DOHH2 (cell line): ENCODE measurements around the gene NID1.

Experiments used
- H3F3A ChIP-seq: fragments of 200-600 bp; sonication (generic), shearing (Covaris generic); 2 replicates; pipeline ENCODE4 v1.6.0; 2016; ENCODE audit warnings: antibody characterized with exemption, mild to moderate bottlenecking; ENCODE audit not compliant: control insufficient read depth, insufficient read depth
- H3K27ac ChIP-seq: fragments of 200-600 bp; sonication (generic); 2 replicates; pipeline ENCODE4 v1.5.1; 2014; ENCODE audit warnings: low read depth, mild to moderate bottlenecking, low read length, moderate library complexity
- H3K27me3 ChIP-seq: fragments of 200-600 bp; sonication (generic); 2 replicates; pipeline ENCODE4 v1.6.1; 2014; ENCODE audit warnings: mild to moderate bottlenecking, low read length, mixed read lengths; ENCODE audit not compliant: control insufficient read depth
- H3K36me3 ChIP-seq: fragments of 200-600 bp; sonication (generic); 2 replicates; pipeline ENCODE4 v1.6.1; 2014; ENCODE audit warnings: mild to moderate bottlenecking, low read length, moderate library complexity, mixed read lengths; ENCODE audit not compliant: control insufficient read depth
- H3K4me1 ChIP-seq: fragments of 200-600 bp; sonication (generic); 2 replicates; pipeline ENCODE4 v1.6.1; 2014; ENCODE audit warnings: mild to moderate bottlenecking, low read length, mixed read lengths; ENCODE audit not compliant: control insufficient read depth
- H3K4me2 ChIP-seq: fragments of 200-600 bp; sonication (generic); 2 replicates; pipeline ENCODE4 v1.6.0; 2014; ENCODE audit warnings: mild to moderate bottlenecking, low read length, moderate library complexity
- H3K4me3 ChIP-seq: fragments of 200-600 bp; sonication (generic); 2 replicates; pipeline ENCODE4 v1.5.1; 2014; ENCODE audit warnings: mild to moderate bottlenecking, low read length, mixed read lengths
- H3K79me2 ChIP-seq: fragments of 200-600 bp; sonication (generic); 2 replicates; pipeline ENCODE4 v1.6.1; 2014; ENCODE audit warnings: mild to moderate bottlenecking, low read length, mixed read lengths; ENCODE audit not compliant: control insufficient read depth
- H3K9me2 ChIP-seq: fragments of 200-600 bp; sonication (generic); replicated peaks from 2 replicates; pipeline ENCODE4 v1.6.1; 2014; ENCODE audit warnings: mild to moderate bottlenecking, low read length, mixed read lengths; ENCODE audit not compliant: control insufficient read depth
- H3K9me3 ChIP-seq: fragments of 200-600 bp; sonication (generic); 2 replicates; pipeline ENCODE4 v1.6.1; 2014; ENCODE audit warnings: antibody characterized with exemption, low read length, mixed read lengths; ENCODE audit not compliant: control insufficient read depth, insufficient read depth
- H4K20me1 ChIP-seq: fragments of 200-600 bp; sonication (generic); 2 replicates; pipeline ENCODE4 v1.6.0; 2014; ENCODE audit warnings: low read depth, mild to moderate bottlenecking, antibody characterized with exemption, low read length, moderate library complexity; ENCODE audit not compliant: control insufficient read depth, insufficient read depth
- CTCF ChIP-seq: fragments of 200-600 bp; sonication (generic); IDR thresholded peaks from one replicate; pipeline ENCODE4 v1.5.1; 2014; ENCODE audit warnings: antibody characterized with exemption, mild to moderate bottlenecking, low read depth, low read length; ENCODE audit not compliant: poor library complexity, severe bottlenecking
- EZH2phosphoT487 ChIP-seq: fragments of 200-600 bp; sonication (generic); IDR thresholded peaks from 2 replicates; pipeline ENCODE4 v1.6.1; 2017; ENCODE audit warnings: borderline replicate concordance, mild to moderate bottlenecking, antibody characterized with exemption, low read length, moderate library complexity, mixed read lengths

The NID1 gene

GRCh38 chr1:236091933-236092318 is 27.0 kb upstream of the NID1 start:
- Histone ChIP-seq H3K27me3 (peaks cover 7% of the 10 kb centered on the region; the same call in 1 of the 2 replicates), H3K9me2 (no peaks in the 10 kb centered on the region), H4K20me1 (no peaks in the 10 kb centered on the region), H3K79me2 (no peaks in the 10 kb centered on the region), H3F3A (no peaks in the 10 kb centered on the region), H3K4me3 (no peak overlapping the region), H3K27ac (no peak overlapping the region), H3K4me2 (no peak overlapping the region), H3K36me3 (no peaks in the 10 kb centered on the region), H3K4me1 (no peaks in the 10 kb centered on the region), H3K9me3 (no peaks in the 10 kb centered on the region)
- no peak for TF ChIP-seq EZH2phosphoT487
- TF ChIP-seq CTCF: no peak

DNA sequence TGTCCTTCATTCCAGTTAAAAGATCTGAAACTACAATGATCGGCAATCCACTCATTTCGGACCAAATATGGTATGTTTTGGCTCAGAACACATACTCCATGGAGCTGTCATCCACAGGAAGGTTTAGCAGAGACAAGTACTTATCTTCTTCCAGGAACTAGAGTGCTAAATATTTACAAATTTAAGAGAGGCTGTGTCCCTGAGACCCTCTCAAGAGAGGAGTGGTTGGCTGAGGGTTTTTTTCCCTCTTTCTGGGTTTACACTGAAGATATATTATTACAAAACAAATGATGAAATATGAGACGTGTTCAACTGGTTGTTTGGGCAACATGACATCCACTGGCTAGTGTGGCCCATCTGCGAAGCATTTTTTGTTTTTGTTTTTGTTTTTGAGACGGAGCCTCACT is 25.9 kb upstream of the NID1 start:
- H3K27ac ChIP-seq: no peak overlapping the region
- no peak for TF ChIP-seq CTCF
- TF ChIP-seq EZH2phosphoT487: no peak
- no peak overlapping the region for H3K4me2 ChIP-seq
- no peaks in the 10 kb centered on the region for H3K79me2 ChIP-seq
- H3F3A ChIP-seq: no peaks in the 10 kb centered on the region
- peaks cover 3% of the 10 kb centered on the region; the same call in 1 of the 2 replicates for H3K27me3 ChIP-seq
- H3K4me3 ChIP-seq: no peak overlapping the region
- no peaks in the 10 kb centered on the region for H3K4me1 ChIP-seq
- no peaks in the 10 kb centered on the region for H3K36me3 ChIP-seq
- no peaks in the 10 kb centered on the region for H3K9me3 ChIP-seq
- H3K9me2 ChIP-seq: no peaks in the 10 kb centered on the region
- H4K20me1 ChIP-seq: no peaks in the 10 kb centered on the region

DNA sequence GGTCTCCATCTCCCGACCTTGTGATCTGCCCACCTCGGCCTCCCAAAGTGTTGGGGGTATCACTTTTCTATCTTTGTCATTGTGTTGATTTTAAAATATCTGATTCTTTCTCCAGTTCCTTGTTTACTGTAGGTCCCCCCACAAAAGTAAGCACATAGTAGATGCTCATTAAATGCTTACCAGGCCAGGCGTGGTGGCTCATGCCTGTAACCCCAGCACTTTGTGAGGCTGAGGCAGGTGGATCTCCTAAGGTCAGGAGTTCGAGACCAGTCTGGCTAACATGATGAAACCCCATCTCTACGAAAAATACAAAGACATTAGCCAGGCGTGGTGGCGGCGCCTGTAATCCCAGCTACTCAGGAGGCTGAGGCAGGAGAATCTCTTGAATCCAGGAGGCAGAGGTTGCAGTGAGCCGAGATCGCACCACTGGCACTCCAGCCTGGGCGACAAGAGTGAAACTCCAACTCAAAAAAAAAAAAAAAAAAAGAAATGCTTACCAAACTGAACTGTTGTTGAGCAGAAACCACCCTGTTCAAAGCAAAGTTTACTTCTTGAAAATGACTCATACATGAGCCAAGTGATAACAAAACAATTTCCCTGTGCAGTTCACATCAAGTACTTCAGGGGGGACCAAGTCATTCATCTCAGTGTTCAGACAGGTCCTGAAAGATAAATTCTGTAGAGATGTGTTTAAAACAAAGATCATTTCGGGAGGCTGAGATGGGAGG is 24.3 kb upstream of the NID1 start:
- H3K4me3 ChIP-seq: no peak overlapping the region
- H3K79me2 ChIP-seq: no peaks in the 10 kb centered on the region
- no peaks in the 10 kb centered on the region for H3K9me3 ChIP-seq
- H4K20me1 ChIP-seq: no peaks in the 10 kb centered on the region
- H3K27ac ChIP-seq: no peak overlapping the region
- TF ChIP-seq EZH2phosphoT487: no peak
- no peak for TF ChIP-seq CTCF
- H3K9me2 ChIP-seq: no peaks in the 10 kb centered on the region
- no peaks in the 10 kb centered on the region for H3F3A ChIP-seq
- H3K36me3 ChIP-seq: no peaks in the 10 kb centered on the region
- no peak overlapping the region for H3K4me2 ChIP-seq
- no peaks in the 10 kb centered on the region for H3K4me1 ChIP-seq
- H3K27me3 ChIP-seq: no peaks in the 10 kb centered on the region
